OCI-LY1 (cell line): Measurements from ENCODE around the gene MS4A6A.

Experiments
- CTCF ChIP-seq: fragments of 200-600 bp; sonication (generic), shearing (Covaris generic); IDR thresholded peaks from 2 replicates; pipeline ENCODE4 v1.5.1; 2017; ENCODE audit warnings: mild to moderate bottlenecking, antibody characterized with exemption, low read length, moderate library complexity, mixed read lengths
- EZH2 ChIP-seq: fragments of 200-600 bp; sonication (generic), shearing (Covaris generic); IDR thresholded peaks from 2 replicates; pipeline ENCODE4 v1.8.0; 2017; ENCODE audit warnings: borderline replicate concordance, mixed run types, mild to moderate bottlenecking, antibody characterized with exemption, low read length, moderate library complexity, mixed read lengths

GRCh38 chr11:60129853-60130252 lies 53.0 kb downstream of the MS4A6A start:
- no peak for TF ChIP-seq CTCF
- TF ChIP-seq EZH2 = no peak
